Ascending aorta (tissue), 2 donors: ENCODE results near the gene TLCD3B. TPM values are rescaled to one million over a fixed set of nuclear protein-coding genes. Genes with fewer than 3 reads are reported as not detected.

Source experiments
- DNase-seq, 2 donors: peaks; one replicate each; pipeline ENCODE4 v3.0.0-alpha.2; 2019; ENCODE audit warnings: low spot score in 2 of 2
- H3K27ac ChIP-seq, 2 donors: fragments of 200-600 bp; sonication (generic); one replicate each; pipeline ENCODE4 v1.5.1; 2016 to 2017; ENCODE audit warnings: mild to moderate bottlenecking in 1 of 2
- H3K27me3 ChIP-seq: fragments of 200-600 bp; sonication (generic); one replicate; pipeline ENCODE4 v1.5.1; 2017
- H3K36me3 ChIP-seq, 2 donors: fragments of 200-600 bp; sonication (generic); one replicate each; pipeline ENCODE4 v1.5.1; 2016
- H3K4me1 ChIP-seq, 2 donors: fragments of 200-600 bp; sonication (generic); one replicate each; pipeline ENCODE4 v1.5.1; 2016 to 2017; ENCODE audit warnings: mild to moderate bottlenecking in 1 of 2
- H3K4me3 ChIP-seq, 2 donors: fragments of 200-600 bp; sonication (generic); one replicate each; pipeline ENCODE4 v1.5.1; 2016 to 2017; ENCODE audit warnings: mild to moderate bottlenecking in 1 of 2
- H3K9me3 ChIP-seq, 2 donors: fragments of 200-600 bp; sonication (generic); one replicate each; pipeline ENCODE4 v1.5.1; 2016
- CTCF ChIP-seq, 3 experiments: fragments of 200-600 bp in 2 of 3; fragments of 450-650 bp in 1 of 3; sonication (generic) in 2 of 3; IDR thresholded peaks; one replicate each; pipeline ENCODE4 v1.5.1; 2016 to 2019; ENCODE audit warnings: antibody characterized with exemption in 3 of 3, mild to moderate bottlenecking in 1 of 3, moderate library complexity in 1 of 3
- intact Hi-C: fragments of 100-400 bp; cut with DNase I; formaldehyde crosslinking; loops from one replicate; pipeline ENCODE4 v1.15.1; 2023
- total RNA-seq: library from RNA; depleted of rRNA; stranded (reverse); fragments of >200 nt; gene quantifications from one replicate; pipeline ENCODE4 v1.1.0, GENCODE V29; 2016

TLCD3B gene
- not detected for total RNA-seq

DNA sequence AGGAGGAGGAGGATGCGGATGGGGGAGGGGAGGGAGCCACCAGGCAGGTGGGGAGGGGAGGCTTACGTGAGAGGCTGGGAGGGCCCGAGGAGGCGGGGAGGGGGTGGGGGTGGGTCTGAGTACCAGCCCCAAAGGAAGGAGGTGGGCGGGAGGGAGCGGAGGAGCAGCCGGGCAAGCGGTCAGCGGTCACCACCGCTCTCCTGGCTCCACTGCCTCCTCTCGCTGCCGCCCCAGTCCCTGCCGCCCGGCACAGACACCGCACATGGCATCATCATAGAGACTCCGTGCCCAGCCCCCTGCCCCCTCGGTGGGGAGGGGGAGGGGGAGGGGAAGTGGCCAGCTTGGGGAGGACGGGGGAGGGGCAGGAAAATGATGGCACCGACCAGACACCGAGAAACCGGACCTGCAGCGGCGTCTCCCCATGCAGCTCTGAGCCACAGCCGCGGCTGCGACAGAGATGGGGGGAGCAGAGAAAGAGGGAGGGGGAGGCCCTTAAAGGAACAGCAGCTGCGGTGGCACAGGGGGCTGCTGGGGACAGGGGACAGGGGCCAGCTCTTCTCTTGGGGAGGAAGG lies at the start of gene TLCD3B:
Gene TLCD3B (minus strand): TSS at position 431 of the 573 bp plus-strand sequence. CDS start 744 bp downstream, outside the sequence.
- Histone ChIP-seq H3K4me3 (peak within 1 kb of the TSS in 1 of 2 donors; percentile 46), H3K27me3 (peaks cover 28% of the 10 kb centered on the region)
- no peak for TF ChIP-seq CTCF (IDR thresholded peaks at IDR 0.05)

GRCh38 chr16:30079480-30079879 lies 48.4 kb upstream of the TLCD3B start:
- H3K9me3 ChIP-seq = no peaks in the 10 kb centered on the region
- peaks cover 53 to 70% of the 10 kb centered on the region in 2 donors for H3K36me3 ChIP-seq
- H3K4me1 ChIP-seq = peaks cover 6 to 19% of the 10 kb centered on the region in 2 donors
- DNase-seq = no peak
- TF ChIP-seq CTCF (IDR thresholded peaks at IDR 0.05) = no peak
- H3K4me3 ChIP-seq = no peak overlapping the region
- no peak overlapping the region for H3K27ac ChIP-seq
- intact Hi-C loops = no loop called here
- H3K27me3 ChIP-seq = no peaks in the 10 kb centered on the region

More for the DNA sequence above, at the start of gene TLCD3B:
- no peaks in the 10 kb centered on the region for H3K36me3 ChIP-seq
- DNase-seq = no peak
- no peaks in the 10 kb centered on the region for H3K9me3 ChIP-seq
- no peak within 1 kb of the TSS for H3K27ac ChIP-seq
- intact Hi-C loops = no loop called here
- H3K4me1 ChIP-seq = peaks cover 4 to 5% of the 10 kb centered on the region in 2 donors

DNA sequence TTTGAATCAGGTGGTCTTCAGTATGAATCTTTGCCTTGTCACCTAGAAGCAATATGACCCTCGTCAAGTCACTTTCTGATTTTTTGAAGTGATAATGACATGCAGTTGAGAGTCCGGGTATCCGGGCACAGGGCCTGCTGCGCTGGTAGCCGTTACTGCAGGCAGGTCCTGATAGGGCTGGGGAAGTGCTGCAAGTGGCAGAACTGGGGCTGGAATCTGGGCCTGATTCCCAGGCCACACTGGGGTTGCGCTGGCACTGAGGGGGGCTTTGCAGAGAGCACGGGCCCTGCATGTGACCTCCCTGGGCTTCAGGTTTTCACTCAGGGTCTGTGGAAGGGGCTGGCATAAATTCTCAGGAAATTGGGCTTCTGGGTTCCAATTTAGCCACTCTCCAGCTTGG lies 47.7 kb upstream of the TLCD3B start:
- Histone ChIP-seq H3K27ac (no peak overlapping the region), H3K4me1 (peaks cover 6 to 19% of the 10 kb centered on the region in 2 donors), H3K4me3 (no peak overlapping the region), H3K36me3 (peaks cover 45 to 63% of the 10 kb centered on the region in 2 donors), H3K9me3 (no peaks in the 10 kb centered on the region), H3K27me3 (no peaks in the 10 kb centered on the region)
- intact Hi-C loops = no loop called here
- TF ChIP-seq CTCF (IDR thresholded peaks at IDR 0.05) = no peak
- DNase-seq = no peak

- Histone ChIP-seq H3K4me1 (peaks cover 6 to 19% of the 10 kb centered on the region in 2 donors), H3K27ac (no peak overlapping the region), H3K36me3 (peaks cover 44 to 52% of the 10 kb centered on the region in 2 donors), H3K9me3 (no peaks in the 10 kb centered on the region), H3K27me3 (no peaks in the 10 kb centered on the region), H3K4me3 (peak overlapping the region in 1 of 2 donors; percentile 96)
- TF ChIP-seq CTCF (IDR thresholded peaks at IDR 0.05) = no peak
- DNase-seq = no peak
- intact Hi-C loops = loop anchor here (2.0 kb wide), 1 partner anchor 13 kb away; the partner anchor contains the start of gene TBX6
These were observed 46.6 kb upstream of the TLCD3B start for GRCh38 chr16:30077656-30078055.

DNA sequence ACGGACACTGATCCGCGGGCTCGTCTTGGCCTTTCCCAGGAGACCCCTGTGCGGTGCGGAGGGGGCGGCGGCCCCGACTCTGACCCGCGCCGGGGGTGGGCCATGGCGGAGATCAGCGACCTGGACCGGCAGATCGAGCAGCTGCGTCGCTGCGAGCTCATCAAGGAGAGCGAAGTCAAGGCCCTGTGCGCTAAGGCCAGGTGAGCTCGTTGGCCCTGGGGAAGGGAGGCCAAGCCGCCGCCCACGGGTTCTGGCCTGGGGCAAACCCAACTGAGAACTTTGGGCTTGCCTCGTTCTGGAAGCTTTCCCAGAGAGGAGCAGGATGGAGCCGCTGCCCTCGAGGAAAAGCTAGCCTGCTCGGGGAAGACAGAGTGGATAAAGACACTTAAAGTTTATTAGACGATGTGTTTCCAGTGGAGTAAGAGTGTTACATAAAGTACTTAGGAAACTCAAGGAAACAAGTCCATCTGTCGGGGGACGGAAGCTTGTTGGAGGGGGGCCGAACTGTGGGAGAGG lies 45.3 kb upstream of the TLCD3B start:
- no peaks in the 10 kb centered on the region for H3K9me3 ChIP-seq
- peak overlapping the region; percentile 92 to 93 for H3K27ac ChIP-seq
- peaks cover 44 to 51% of the 10 kb centered on the region in 2 donors for H3K36me3 ChIP-seq
- intact Hi-C loops = loop anchor here (2.0 kb wide), 1 partner anchor 14 kb away; the partner anchor contains the start of gene TBX6
- H3K27me3 ChIP-seq = no peaks in the 10 kb centered on the region
- peak overlapping the region; percentile 69 to 96 for H3K4me3 ChIP-seq
- no peak for DNase-seq
- no peak for TF ChIP-seq CTCF (IDR thresholded peaks at IDR 0.05)
- peaks cover 6 to 19% of the 10 kb centered on the region in 2 donors for H3K4me1 ChIP-seq
